GM12864 (cell line): ENCODE results near the gene CCL11.
"Not testable (repeated sequence)": the region's sequence is repeated elsewhere in the genome, so short reads cannot be mapped to it uniquely, and the experiment has no call there.

Source experiments
- DNase-seq: peaks from one replicate; pipeline ENCODE4 v3.0.0-alpha.2; 2011; ENCODE audit warnings: low read depth
- H3K4me3 ChIP-seq: 2 replicates; pipeline ENCODE4 v1.5.1; 2011; ENCODE audit warnings: mild to moderate bottlenecking, low read depth, low read length, control low read depth
- CTCF ChIP-seq: IDR thresholded peaks from 2 replicates; pipeline ENCODE4 v1.5.1; 2011; ENCODE audit warnings: low read depth, mild to moderate bottlenecking, moderate library complexity, low read length, control low read depth, inconsistent platforms; ENCODE audit errors: missing control alignments

CCL11 gene

GRCh38 chr17:34314279-34314678, 28.7 kb downstream of the CCL11 start:
- TF ChIP-seq CTCF = no peak
- no peak for DNase-seq
- no peak overlapping the region for H3K4me3 ChIP-seq

- DNase-seq = no peak
These were observed 32.9 kb downstream of the CCL11 start for GRCh38 chr17:34318474-34318873.

GRCh38 chr17:34319039-34319483, 33.5 kb downstream of the CCL11 start, which contains the start of gene CCL8:
CCL8 (plus strand) TSS chr17:34319435; CDS start chr17:34319502, 67 bp downstream.
- TF ChIP-seq CTCF = no peak
- no peak within 1 kb of the TSS for H3K4me3 ChIP-seq
- no peak for DNase-seq

More at GRCh38 chr17:34318474-34318873, 32.9 kb downstream of the CCL11 start:
- peak; percentile 44 for TF ChIP-seq CTCF
- no peak overlapping the region for H3K4me3 ChIP-seq

GRCh38 chr17:34321964-34322363, 36.4 kb downstream of the CCL11 start:
- no peak for DNase-seq
- TF ChIP-seq CTCF = no peak

GRCh38 chr17:34327580-34327979, 42.0 kb downstream of the CCL11 start:
- not testable (repeated sequence) for H3K4me3 ChIP-seq, DNase-seq

More at GRCh38 chr17:34321964-34322363, 36.4 kb downstream of the CCL11 start:
- H3K4me3 ChIP-seq = no peak overlapping the region

- no peak for DNase-seq
- no peak for TF ChIP-seq CTCF
- no peak overlapping the region for H3K4me3 ChIP-seq
These were observed 52.2 kb downstream of the CCL11 start for GRCh38 chr17:34337701-34338100.
